TTC549 (cell line): Measurements from ENCODE around the gene UPP2.

ENCODE experiments used
- FAIRE-seq: peaks from 2 replicates; lab custom pipeline; 2012; peaks lifted over from hg19 to GRCh38; lab: Jason Lieb, UNC

The UPP2 gene

GRCh38 chr2:158142568-158143332, 41.1 kb downstream of the UPP2 start:
- FAIRE-seq: no peak

GRCh38 chr2:158143703-158144360, 42.2 kb downstream of the UPP2 start:
- FAIRE-seq: no peak

- no peak for FAIRE-seq
These were observed 43.4 kb downstream of the UPP2 start for GRCh38 chr2:158144914-158145625.

- FAIRE-seq: no peak
These were observed 51.8 kb downstream of the UPP2 start for GRCh38 chr2:158153270-158154015.

- FAIRE-seq: no peak
These were observed 52.9 kb downstream of the UPP2 start for GRCh38 chr2:158154596-158154995.

- no peak for FAIRE-seq
These were observed 71.0 kb downstream of the UPP2 start for GRCh38 chr2:158172719-158173118.

GRCh38 chr2:158174495-158174894, 72.8 kb downstream of the UPP2 start:
- no peak for FAIRE-seq

- no peak for FAIRE-seq
These were observed 73.3 kb downstream of the UPP2 start for GRCh38 chr2:158174956-158175355.

GRCh38 chr2:158178646-158179045, 77.0 kb downstream of the UPP2 start:
- FAIRE-seq: no peak

- peak; percentile 56 for FAIRE-seq
These were observed 78.0 kb downstream of the UPP2 start for GRCh38 chr2:158179660-158180059.

GRCh38 chr2:158181171-158181570, 79.5 kb downstream of the UPP2 start:
- FAIRE-seq: no peak

- no peak for FAIRE-seq
These were observed 81.1 kb downstream of the UPP2 start for GRCh38 chr2:158182676-158183295.

GRCh38 chr2:158184001-158184400, 82.3 kb downstream of the UPP2 start:
- no peak for FAIRE-seq

GRCh38 chr2:158184556-158185343, 83.1 kb downstream of the UPP2 start:
- FAIRE-seq: no peak
